NB4 (cell line): Measurements from ENCODE around the gene BCL6.

Experiments used
- DNase-seq: peaks from one replicate; pipeline ENCODE4 v3.0.0; 2010; ENCODE audit warnings: low read depth
- H3K4me3 ChIP-seq: one replicate; pipeline ENCODE4 v1.5.1; 2011; ENCODE audit warnings: mild to moderate bottlenecking, low read depth, low read length, moderate library complexity
- CTCF ChIP-seq: IDR thresholded peaks from one replicate; pipeline ENCODE4 v1.5.1; 2012; ENCODE audit warnings: low read depth, low read length
- MAX ChIP-seq: IDR thresholded peaks from 2 replicates; pipeline ENCODE4 v1.6.1; 2011; ENCODE audit warnings: low read depth, low read length
- MYC ChIP-seq: IDR thresholded peaks from 2 replicates; pipeline ENCODE4 v1.6.1; 2011; ENCODE audit warnings: low read depth, low read length
- POLR2A ChIP-seq: IDR thresholded peaks from 2 replicates; pipeline ENCODE4 v1.6.1; 2011; ENCODE audit warnings: mild to moderate bottlenecking; ENCODE audit not compliant: insufficient read length; ENCODE audit errors: extremely low read depth

The BCL6 gene

GRCh38 chr3:187744169-187745151 lies 808 bp downstream of the BCL6 start:
- H3K4me3 ChIP-seq, result peak overlapping the region; percentile 64
- TF ChIP-seq MYC, result no peak
- TF ChIP-seq CTCF, result no peak
- TF ChIP-seq POLR2A, result no peak
- TF ChIP-seq MAX, result no peak
- peak; percentile 46 for DNase-seq

GRCh38 chr3:187743195-187744141 lies 1.8 kb downstream of the BCL6 start:
- peak overlapping the region; percentile 64 for H3K4me3 ChIP-seq
- peak; percentile 39 for DNase-seq
- no peak for TF ChIP-seq MYC
- TF ChIP-seq POLR2A, result no peak
- TF ChIP-seq CTCF, result no peak
- no peak for TF ChIP-seq MAX

- TF ChIP-seq CTCF (no peak), POLR2A (no peak), MAX (no peak), MYC (no peak)
- peak; percentile 22 for DNase-seq
- H3K4me3 ChIP-seq, result no peak overlapping the region
Measured at GRCh38 chr3:187742351-187743171, 2.7 kb downstream of the BCL6 start.

- TF ChIP-seq MAX, result no peak
- TF ChIP-seq CTCF, result peak; percentile 70
- DNase-seq, result peak; percentile 82
- H3K4me3 ChIP-seq, result peak overlapping the region; percentile 46
Measured at GRCh38 chr3:187741403-187742350, 3.6 kb downstream of the BCL6 start.
